Ramos (cell line): ENCODE measurements around the gene EHD4.

Source experiments
- in situ Hi-C: fragments of 300-500 bp; cut with MboI; formaldehyde crosslinking; loops from one replicate; pipeline ENCODE4 v1.14.3; 2022; ENCODE audit warnings: low sequenced_read_pairs; ENCODE audit not compliant: unreplicated experiment

Gene EHD4

DNA sequence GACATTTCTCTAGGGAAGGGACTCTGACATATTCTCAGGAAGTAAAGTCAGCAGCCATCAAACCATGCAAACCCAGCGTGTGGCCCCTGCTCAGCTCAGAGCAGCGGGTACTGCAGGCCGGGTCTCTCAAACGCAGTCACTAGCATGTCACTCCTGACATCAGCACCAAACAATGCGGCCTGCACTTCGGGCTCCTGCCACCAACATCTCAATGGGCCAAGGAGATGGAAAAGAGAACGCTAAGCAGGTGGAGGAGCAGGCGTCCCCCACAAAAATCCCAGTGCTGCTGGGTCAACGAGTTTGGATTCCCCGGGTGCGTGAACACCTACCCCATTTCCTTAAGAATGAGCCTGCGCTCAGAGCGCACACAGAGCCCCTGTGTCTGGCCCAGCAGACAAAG, 68.6 kb downstream of the EHD4 start:
- in situ Hi-C loops, result no loop called here

DNA sequence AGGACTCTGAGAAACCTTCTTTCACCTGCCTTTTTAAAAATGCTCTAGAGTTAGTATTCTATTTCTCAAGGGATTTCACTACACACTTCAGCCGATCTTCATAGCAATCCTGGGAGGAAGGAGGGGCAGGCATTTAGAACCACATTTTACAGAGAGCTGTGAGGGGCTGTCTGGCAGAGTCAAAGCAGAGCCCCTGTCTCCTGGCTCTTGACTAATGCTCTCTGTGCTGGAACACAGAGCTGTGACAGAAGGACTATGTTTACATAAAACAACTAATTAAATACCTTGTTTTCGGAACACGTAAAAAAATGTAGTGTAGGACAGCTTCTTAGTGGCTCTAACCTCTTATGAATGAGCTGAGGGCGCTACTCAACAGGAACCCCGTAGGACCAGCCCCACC, 70.9 kb downstream of the EHD4 start:
- in situ Hi-C loops, result no loop called here

DNA sequence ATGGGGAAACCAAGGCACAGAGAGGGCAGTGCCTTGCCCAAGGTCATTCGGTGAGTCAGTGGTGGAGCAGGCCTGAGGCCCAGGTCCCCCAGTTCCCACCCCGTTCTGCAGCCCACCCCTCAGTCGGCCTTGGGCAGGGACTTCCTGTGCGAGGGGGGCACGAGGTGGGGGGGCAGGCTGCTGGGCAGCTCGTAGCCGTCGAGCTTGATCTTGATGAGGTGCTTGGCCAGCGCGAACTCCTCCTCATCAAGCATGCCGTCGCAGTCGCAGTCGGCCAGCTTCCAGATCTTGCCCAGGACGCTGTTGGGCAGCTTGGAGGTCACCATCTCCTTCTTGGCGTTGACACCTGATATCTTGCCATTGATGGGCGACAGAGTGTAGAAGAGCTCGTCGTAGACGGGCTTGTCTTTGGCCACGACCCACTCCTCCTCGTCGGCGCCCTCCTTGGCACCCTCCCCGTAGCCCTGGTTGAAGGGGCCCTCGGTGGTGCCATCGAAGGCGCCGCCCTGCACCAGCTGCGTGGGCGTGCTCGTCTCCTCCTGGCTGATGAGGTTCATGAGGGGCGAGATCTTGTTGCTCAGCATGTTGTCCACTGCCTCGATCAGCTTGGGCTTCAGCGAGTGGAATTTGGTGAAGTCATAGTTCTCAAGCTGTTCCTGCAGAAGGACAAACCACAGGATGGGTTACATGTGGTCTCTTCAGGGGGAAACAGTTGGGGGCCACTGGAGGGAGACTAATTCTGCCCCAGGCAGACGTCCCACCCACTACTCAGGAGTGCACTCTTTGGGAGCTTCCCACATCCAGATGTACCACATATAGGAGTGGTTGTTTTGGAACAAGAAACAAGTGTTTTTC, 71.6 kb downstream of the EHD4 start:
- in situ Hi-C loops, result no loop called here

DNA sequence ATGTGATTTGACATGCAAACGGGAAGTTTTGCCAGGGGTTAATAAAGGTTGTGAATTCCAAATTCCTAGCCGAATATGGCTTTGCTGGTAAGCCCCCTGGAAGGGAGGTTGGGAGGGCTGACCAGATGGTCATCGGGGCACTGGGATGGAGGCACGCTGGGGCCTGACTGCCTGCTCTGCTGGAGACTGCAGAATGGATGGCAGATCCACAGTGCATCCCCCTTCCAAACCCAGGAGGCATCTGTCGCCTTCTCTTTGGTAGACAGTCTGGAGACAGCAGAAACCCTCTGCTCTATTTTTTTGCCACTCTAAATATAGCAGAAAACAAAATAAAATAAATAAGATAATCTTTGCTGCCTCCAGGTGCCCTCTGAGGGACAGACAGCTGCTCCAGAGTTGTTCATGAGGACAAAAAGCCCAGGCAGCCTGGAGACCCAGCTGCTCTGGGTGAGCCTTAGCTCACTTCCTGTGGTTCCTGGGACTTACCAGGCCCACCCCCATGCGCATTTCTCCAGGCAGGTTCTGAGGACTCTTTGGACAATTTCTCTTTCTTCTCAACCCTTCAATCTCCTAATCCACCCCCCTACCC, 72.4 kb downstream of the EHD4 start:
- in situ Hi-C loops, result no loop called here

DNA sequence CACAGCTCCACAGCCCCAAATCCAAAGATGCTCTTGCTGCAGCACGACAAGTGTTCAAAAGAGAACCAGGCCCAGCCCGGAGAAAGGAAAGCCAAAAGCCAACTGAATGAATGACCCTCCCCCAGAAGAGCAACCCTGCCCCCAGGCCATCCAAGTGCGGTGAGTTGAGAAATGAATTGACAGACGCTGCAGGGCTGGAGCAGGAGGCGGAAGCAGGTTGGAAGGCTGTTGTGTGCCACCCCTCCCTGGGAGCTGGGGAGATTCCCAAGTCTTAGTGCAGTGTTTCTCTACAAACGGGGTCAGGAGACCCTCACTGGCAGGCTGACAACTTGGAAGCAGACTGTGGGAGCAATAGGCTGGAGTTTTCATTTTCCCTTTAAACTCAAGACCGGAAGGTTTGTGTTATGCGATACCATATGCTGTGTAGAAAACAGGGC, 75.0 kb downstream of the EHD4 start:
- in situ Hi-C loops, result no loop called here

DNA sequence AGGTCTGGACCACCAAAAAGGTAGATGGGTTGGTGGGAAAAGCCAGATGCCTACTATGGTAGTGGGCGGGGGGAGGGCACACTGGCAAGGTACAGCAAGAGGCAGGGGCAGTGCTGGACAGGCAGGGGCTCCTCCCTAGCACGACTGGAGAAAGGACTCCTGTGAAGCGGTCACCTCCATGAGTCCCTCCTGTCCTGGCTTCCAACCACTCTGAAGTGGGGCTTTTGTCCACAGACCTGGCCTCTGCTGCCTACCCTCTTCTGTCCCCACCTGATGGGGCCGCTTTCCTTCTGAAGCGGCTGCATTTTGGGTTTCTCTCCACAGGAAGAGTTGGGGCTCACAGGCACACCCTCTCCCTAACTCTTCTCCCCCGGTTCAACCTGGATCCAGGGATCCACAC, 75.8 kb downstream of the EHD4 start:
- in situ Hi-C loops, result no loop called here

DNA sequence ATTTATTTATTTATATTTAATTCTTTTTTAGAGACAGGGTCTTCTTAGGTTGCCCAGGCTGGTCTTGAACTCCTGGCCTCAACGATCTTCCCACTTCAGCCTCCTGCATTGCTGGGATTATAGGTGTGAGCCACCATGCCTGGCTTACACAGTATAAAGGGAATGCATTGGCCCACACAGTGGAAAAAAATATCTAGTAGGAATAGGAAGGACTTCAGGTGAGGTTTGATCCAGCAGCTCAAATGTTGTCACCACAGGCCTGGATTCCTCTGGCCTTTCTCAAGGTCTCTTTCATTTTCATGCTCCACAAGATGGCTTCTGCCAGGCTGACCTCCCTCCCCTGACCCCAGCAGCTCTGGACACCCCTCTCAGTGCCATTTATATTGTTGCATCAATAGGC, 76.4 kb downstream of the EHD4 start:
- in situ Hi-C loops, result no loop called here

DNA sequence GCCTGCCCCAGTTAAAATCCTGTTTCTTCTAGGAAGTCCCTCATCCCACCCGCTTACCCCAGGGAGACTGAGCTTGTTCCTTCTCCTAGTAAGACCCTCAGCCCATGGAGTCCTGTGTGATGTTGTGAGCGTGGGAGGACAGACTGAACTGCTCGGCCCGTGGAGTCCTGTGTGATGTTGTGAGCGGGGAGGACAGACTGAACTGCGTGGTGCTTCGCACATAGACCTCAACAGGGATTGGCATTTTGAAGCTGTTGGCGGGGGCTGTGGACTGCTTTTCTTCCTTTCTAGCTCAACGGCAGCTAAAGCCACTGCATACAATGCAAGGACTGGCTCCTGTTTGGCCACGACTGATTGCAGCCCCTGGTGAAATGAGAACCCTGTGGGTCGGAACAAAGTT, 76.9 kb downstream of the EHD4 start:
- in situ Hi-C loops, result no loop called here

DNA sequence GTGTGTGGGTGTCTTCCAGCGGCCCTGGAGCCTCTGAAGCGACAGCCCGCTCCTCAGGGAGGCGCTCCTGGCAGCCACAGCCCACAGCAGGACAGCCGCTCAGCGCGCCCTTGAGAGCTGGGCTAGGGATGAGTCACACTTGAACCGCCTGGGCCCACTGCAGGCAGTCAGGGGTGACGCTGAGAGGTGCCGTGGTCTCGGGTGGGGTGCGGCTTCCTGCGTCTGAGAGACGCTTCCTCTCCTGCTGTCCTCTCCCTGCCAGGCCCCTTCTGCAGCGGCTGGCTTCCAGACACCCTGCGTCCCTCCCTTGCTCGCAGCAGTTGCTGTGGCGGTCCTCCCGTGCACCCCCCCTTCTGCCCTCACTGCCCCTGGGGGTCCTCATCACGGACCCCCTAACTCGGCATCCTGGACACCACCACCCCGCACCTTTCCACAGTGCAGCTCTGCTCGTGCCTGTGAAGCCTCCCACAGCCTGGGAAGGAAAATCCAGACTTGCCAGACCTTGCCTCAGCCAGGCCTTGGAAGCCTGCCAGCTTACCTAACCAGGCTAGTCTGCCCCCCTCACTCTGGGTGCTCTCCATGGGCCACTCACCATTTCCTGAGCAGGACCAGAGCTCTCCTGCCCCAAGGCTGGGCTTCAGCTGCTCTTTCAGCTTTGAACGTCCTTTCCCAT, 77.4 kb downstream of the EHD4 start:
- in situ Hi-C loops, result no loop called here

DNA sequence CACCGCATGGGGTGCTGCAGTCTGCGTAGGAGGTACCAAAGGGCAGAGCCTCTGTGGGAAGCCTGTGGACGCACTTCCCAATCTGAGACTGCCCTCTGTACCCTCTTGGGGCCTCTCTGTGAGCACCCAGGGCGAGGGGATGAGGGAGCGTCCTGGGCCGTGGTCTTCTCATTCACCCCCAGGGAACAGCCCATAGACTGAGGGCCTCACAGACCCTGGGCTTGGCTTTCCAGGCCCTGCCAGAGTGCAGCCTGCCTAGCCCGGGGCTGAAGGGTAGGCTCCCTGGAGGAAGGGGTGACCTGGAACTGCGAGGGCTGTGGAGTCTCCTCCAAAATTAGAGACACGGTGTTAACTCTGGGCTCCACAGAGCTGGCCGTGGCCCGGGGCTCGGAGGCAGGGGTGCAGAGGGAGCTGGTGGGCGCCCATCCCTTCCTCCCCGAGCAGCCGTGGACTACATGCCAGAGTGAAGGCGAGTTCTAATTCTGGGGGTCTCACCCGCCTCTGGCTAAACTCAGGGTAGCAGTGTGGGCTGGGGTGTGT, 78.0 kb downstream of the EHD4 start:
- in situ Hi-C loops, result no loop called here

DNA sequence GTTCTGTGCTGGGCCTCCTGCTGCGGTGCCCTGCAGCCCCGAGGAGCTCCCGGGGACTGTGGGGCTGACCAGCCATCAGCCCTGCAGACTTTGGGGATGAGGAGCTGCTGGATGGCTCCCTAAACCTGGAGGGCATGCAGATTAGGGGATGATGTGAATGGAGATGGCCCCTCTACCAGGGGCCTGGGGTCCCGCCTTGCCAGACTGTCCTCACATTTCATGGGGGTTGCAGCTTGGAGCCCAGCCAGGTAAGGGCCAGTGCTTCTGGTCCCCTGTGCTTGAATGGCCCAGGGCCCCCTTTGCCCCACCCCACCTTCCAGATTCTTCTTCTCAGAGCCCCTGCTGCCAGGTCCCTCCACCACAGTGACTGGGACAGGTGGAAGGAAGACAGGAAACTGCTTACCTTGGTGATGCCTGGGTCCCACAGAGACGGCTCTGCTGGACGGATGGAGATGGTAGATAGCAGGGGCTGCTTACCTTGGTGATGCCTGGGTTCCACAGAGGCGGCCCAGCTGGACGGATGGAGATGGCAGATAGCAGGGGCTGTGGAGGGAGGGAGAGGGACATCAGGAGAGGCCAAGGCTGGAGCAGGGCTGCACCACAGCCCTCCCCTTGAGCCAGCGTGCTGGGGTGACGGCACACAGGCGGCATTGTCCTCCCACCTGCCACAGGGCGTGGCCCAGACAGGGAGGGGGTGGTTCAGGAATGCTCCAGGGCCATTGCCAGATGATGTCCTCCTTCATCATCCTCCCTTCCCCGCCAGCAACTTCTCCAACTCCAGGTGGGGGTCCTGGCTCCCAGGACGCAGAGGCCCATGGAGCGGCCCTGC, 78.7 kb downstream of the EHD4 start, which contains the start of gene SPTBN5:
Gene SPTBN5, minus strand, starts transcription at position 632 of the 829 bp plus-strand sequence. Its CDS starts 556 bp downstream, at position 76.
- in situ Hi-C loops, result no loop called here

DNA sequence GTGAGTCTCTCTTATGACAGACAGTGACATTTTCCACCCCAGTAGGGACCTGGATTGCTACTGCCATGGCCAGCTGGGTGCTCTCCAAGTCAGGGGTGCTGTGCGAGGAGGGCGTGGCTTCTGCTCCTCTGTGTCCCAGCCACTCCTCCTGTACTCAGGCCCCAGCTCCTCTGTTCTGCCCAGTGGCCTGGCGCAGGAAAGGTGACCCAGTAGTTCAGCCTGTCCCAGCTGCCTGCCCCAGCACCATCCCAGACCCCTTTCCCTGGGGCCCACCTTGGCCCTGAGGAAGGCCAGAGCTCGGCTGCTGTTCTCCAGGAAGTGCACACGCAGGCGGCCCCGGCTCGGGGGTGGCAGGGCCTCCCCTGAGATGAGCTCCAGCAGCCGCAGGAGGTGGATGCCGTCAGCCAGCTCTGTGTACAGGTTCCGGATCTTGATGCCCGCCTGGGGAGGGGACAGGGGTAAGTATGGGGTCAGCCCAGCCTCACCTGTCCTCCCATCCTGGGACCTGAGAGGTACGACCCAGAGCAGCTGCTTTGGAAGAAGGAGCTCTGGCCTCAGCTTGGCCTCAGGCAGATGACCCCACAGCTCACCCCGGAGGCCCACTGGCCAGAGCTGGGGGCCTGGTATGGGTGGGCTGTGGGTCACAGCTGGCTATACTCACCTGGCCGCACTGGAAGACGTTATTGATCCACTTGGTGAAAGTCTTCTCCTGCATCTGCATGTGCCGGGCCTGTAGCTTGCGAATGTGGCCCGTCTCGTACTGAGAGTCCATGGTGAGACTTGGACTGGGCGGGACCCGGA, 79.5 kb downstream of the EHD4 start:
- in situ Hi-C loops, result no loop called here

DNA sequence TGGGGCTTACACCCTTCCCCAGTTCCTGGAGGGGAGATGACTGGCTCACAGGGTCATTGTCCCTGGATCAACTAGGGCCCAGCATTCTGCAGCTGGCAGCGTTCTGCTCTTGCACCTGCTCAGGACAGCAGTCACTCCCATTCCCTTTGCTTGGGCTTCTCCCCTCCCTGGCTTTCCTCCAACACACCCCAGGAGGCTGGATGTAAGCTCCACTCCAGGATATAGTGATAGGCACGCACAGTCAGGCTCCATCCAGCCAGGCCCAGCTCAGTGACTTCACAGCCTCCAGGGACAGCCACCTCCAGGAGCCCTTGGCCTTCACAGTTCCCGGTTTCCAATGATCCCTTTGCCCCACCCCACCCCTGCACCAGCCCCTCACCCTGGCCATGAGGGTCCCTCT, 80.4 kb downstream of the EHD4 start:
- in situ Hi-C loops, result no loop called here

DNA sequence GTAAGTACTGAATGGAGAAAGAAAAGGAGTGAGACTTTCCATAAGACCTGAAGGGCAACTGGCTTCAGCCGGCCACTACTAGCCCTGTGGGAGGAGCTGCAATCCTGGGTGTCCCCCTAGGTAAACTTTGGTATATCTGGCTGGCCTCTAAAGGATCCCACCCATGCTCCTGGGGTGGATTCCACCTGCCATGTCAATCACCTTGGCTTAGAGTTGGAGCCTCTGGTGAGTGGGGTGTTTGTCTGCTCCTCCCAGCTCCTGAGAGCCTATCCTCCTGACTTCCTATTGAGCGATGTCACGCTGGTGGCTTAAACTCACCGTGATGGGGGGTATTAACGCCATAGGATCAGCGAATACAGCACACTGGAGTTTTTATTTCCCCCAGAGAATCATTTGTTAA, 81.1 kb downstream of the EHD4 start:
- in situ Hi-C loops, result no loop called here

DNA sequence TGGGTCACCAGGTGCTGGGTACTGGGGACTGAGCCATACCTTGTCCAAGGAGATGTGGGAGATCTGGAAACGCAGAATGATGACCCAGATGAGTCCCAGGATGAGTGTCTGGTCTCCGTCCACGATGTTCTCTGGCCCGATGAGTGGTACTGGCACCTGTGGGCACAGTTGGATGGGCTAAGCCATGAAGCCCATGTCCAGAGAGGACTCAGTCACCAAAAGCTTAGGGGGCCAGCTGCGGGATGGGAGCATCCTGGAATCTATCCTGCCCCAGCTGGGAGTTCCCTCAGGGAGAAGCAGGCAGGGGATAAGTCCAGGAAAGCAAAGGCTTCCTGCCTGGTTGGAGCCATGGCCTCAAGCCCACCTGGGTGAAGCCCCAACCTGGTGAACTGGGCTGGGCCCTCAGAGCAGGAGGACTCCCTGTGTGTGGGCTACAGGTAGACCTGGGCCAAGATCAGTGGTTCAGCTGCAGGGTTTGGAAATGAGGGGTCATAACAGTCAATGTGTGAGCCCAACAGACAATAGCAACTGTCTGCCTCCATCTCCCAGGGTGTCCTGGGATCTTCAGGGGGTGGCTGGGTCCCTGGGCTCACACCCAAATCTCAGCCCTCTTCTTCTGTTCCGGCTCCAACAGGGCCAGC, 82.2 kb downstream of the EHD4 start:
- in situ Hi-C loops, result no loop called here

DNA sequence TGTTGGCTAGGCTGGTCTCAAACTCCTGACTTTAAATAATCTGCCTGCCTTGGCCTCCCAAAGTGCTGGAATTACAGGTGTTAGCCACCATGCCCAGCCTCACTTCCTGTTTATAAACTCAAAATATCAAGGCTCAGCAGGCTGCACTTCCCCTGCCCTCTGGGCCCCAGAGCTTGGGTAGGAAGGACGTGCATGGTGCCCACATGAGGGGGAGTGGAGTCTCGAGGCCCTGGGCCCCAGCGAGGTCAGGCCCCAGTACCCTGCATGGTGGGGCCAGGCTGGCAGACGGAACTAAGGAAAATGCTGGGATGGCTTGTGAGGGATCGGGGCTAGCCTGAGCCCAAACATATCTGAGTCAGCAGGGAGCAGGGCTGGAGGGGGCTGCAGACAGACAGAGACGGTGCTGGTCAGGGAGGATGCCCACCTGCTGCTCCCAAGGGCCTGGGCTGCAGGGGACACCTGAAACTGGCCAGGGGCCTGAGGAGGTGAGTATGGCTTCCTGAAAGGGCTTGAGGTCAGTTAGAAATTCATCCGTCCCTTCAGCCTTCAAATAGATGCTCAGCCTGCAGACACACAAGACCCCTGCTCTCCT, 83.6 kb downstream of the EHD4 start:
- in situ Hi-C loops, result no loop called here

DNA sequence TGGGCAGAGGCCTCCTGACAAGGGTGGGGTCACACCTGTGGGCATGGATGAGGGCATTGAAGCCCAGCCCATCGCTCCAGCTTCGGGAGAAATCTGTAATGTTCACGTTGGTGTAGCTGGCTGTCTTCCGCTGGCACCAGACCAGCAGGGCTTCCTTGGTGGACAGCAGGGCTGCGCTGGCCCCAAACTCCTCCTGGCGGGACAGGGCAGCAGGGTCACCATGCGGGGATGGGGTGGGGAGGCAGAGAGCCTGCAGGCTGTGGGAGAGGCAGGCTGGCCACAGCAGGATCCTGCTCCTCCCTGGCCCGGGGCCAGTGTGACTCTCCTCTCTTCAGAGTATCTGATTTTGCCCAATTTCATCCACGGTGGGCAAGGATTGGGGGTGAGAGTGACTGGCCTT, 84.5 kb downstream of the EHD4 start:
- in situ Hi-C loops, result no loop called here

DNA sequence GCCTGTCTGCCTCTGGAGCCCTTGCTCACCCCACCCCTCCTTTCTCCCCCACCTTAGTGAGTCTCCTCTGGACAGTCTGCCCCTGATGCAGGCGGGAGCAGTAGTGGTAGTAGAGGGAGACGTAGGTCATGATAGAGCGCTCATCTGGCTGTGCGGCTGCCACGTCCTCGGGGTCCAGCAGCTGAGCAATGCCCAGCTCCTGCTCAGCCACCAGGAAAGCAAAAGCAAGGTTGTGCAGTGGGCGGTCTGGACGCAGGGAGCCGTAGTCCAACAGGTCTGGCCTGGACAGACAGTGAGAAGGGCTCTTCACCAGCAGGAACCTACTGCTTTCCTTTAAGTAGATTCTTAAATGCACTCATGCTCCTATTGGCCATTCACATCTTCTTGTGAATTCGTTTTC, 85.2 kb downstream of the EHD4 start:
- in situ Hi-C loops, result no loop called here

DNA sequence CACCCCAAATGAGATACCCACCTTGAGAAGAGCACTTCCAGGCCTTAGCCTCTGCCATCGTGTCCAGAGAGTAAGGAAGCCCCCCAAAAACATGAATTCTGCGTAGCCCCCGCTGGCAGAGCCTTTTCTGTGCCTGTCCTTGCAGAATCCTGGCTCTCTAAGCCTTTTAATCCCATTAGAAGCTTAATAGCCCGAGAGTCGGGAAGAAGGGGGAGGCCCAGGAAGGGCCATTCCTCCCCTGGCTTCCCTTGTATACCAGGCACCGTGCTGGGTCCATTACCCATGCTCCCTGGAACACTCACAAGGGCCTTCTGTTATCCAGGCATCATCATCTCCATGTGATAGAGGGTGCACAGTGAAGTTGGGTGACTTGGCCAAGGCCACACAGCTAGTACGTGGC, 85.6 kb downstream of the EHD4 start:
- in situ Hi-C loops, result no loop called here
